Astrocyte of the spinal cord (primary cell): ENCODE measurements around the gene MOB3C.

ENCODE experiments used
- DNase-seq: peaks from one replicate; pipeline ENCODE4 v3.0.0; 2011; ENCODE audit warnings: low read depth, low spot score
- H3K4me3 ChIP-seq: 2 replicates; pipeline ENCODE4 v1.5.1; 2011; ENCODE audit warnings: low read depth, mild to moderate bottlenecking, low read length, moderate library complexity
- CTCF ChIP-seq: IDR thresholded peaks from 2 replicates; pipeline ENCODE4 v1.5.1; 2012; ENCODE audit warnings: low read depth, mild to moderate bottlenecking, low read length, inconsistent platforms
- in situ Hi-C: cut with HindIII; loops from 2 replicates; pipeline ENCODE4 v1.10.0; 2017; ENCODE audit warnings: low sequenced_read_pairs

Gene MOB3C

DNA sequence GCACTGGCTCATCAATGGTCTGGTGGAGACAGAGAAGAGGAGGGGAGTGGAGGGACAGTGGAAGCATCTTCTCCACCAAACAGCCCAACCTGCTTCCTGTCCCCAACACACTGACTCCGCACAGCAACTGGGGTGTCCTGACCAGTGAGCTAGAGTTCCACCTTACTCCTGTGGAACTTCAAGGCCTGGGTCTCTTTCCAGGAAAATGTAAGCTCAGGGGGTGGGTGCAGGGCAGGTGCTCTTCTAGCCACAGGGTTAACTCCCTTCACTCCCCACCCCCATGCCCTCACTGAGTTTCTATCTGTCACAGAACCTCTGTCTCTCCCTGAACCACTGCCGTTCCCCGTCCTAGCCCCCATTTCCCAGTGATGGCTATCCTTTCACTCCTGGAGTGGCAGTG, 876 bp downstream of the MOB3C start:
- DNase-seq, result no peak
- no peak for TF ChIP-seq CTCF
- peak overlapping the region; percentile 66 for H3K4me3 ChIP-seq
- in situ Hi-C loops, result no loop called here

DNA sequence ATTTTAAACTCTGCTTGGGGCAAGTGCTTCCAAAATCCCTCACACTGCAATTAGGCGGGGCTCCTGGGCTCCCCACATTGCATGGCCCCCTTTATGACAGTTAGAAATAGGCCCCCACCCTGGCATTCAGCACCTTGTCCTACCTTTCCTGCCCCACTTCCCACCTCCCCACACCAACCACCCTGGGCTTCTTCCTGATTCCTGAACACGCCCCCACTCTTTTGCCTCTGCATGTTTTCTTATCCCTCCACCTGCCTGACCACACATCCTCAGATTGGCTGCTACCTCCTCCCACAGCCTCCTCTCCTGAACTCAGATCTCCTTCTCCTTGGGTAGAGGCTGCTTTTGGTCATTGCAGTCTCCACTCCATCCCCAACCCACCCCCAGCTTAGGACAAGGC, 1.5 kb downstream of the MOB3C start:
- TF ChIP-seq CTCF, result no peak
- in situ Hi-C loops, result no loop called here
- no peak overlapping the region for H3K4me3 ChIP-seq
- no peak for DNase-seq

DNA sequence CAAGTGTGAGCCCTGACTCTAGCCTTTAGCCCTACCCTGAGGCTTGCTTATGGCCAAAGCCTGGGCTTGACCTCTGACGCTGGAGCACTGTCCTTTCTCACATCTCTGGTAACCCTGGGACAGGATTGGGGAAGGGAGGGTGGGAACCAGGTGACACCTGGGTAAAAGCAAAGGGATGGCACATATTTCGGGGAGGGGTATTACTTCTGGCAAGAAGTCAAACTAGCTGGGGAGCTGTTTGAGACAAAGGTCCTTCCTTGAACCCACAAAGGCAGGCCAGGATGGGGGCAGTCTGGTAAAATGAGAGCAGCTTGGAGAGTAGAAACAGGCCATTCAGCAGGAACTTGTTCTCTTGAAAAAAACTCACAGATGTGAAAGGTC, 2.0 kb downstream of the MOB3C start:
- no peak for TF ChIP-seq CTCF
- H3K4me3 ChIP-seq, result no peak overlapping the region
- in situ Hi-C loops, result no loop called here
- DNase-seq, result no peak

- no peak overlapping the region for H3K4me3 ChIP-seq
- TF ChIP-seq CTCF, result no peak
- in situ Hi-C loops, result no loop called here
- peak; percentile 62 for DNase-seq
These were observed 2.7 kb downstream of the MOB3C start for GRCh38 chr1:46613661-46614603.

- no peak for DNase-seq
- in situ Hi-C loops, result no loop called here
- H3K4me3 ChIP-seq, result no peak overlapping the region
- TF ChIP-seq CTCF, result no peak
These were observed 3.5 kb downstream of the MOB3C start for GRCh38 chr1:46612937-46613660.

- H3K4me3 ChIP-seq, result no peak overlapping the region
- TF ChIP-seq CTCF, result no peak
- DNase-seq, result no peak
- in situ Hi-C loops, result no loop called here
These were observed 4.9 kb downstream of the MOB3C start for GRCh38 chr1:46611691-46612221.
